ENCODE data around the gene CBLN3.
"Not testable (repeated sequence)": the region's sequence is repeated elsewhere in the genome, so short reads cannot be mapped to it uniquely, and the experiment has no call there.

The CBLN3 gene

GRCh38 chr14:24388474-24389179, 40.8 kb downstream of the CBLN3 start:
- in situ Hi-C loops (cut with MboI; ENCODE audit: low sequenced_read_pairs), result no loop called here

DNA sequence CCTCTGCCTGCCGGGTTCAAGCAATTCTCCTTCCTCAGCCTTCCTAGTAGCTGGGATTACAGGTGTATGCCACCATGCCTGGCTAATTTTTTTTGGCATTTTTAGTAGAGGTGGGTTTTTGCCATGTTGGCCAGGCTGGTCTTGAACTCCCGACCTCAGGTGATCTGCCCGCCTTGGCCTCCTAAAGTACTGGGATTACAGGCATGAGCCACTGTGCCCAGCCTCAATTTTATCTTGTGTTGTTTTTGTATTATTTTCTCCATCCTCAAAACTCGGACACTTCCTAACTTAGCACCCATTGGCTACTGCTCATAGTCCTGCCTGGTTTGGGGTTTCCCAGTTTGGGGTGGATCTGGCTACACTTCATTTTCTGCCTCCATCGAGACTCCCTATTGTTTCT, 41.9 kb downstream of the CBLN3 start:
- in situ Hi-C loops (cut with MboI; ENCODE audit: low sequenced_read_pairs), result not testable (repeated sequence)

DNA sequence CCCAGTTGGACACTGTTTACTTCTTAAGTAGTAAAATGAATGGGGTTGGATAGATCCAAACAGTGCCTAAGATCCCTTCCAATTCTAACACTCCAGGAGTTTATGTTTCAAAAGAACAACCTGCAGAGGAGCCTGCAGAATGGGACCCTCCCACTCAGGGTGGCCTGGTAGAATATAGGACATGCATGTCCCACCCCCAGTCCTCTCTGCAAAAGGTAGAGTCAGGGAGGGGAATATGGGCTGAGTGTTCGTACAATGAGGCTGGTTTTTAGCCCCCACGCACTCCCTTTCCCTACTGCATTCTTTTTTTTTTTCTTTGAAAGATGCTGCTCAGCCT, 42.5 kb downstream of the CBLN3 start:
- in situ Hi-C loops (cut with MboI; ENCODE audit: low sequenced_read_pairs), result no loop called here

- in situ Hi-C loops (cut with MboI; ENCODE audit: low sequenced_read_pairs), result no loop called here
Measured at GRCh38 chr14:24385524-24385923, 43.9 kb downstream of the CBLN3 start.

DNA sequence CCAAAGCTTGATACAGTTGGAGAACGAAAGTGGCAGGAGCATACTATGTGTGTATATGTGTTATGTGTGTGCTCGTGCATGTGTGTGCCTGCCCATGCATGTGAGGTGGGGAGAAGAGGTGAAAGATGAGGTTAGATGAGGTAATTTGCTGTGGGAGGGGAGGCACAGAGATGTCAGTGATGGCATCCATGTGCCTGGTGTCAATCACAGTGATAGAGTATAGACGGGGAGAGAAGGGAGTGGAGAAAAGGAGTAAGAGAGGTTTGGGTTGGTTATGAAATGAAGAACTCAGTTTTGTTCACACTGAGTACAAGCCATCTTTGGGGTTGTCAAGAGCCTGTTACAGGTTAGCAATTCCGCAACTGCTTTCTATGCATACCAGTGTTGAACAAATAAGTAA, 45.3 kb downstream of the CBLN3 start:
- in situ Hi-C loops (cut with MboI; ENCODE audit: low sequenced_read_pairs), result no loop called here

- in situ Hi-C loops (cut with MboI; ENCODE audit: low sequenced_read_pairs), result no loop called here
Measured at GRCh38 chr14:24382064-24382371, 47.5 kb downstream of the CBLN3 start.

DNA sequence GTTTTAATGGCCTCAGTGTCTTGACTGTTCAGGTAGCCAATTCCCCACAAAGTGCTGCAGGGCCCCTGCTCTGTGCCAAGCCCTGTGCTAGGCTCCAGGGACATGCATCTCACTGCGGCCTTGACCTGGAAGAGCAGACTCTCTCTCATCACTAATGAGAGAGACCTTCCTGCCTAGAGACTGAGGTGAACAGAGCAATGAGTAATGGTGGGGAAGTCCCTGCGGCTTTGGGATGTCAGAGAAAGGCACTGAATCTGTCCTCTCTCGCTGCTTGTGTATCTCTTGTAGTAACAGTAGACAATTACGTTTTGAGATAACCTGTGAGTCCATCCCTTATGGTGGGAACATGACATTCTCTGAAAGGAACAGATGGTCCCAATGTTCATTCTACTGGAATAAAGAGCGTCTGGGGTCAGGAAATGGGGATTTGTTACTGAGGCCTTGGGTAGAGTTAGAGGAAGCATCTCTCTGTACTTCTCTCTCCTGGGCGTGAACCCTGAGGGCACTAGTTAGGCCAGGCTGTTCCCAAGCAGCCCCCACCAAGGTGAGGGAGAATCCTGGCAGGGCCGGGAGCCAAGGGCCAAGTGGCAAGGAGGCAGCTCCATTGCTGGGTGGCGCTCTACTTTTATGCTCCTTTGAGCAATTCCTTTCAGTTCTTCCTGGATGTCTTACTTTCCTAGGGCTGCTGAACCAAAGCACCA, 48.0 kb downstream of the CBLN3 start:
- in situ Hi-C loops (cut with MboI; ENCODE audit: low sequenced_read_pairs), result no loop called here

DNA sequence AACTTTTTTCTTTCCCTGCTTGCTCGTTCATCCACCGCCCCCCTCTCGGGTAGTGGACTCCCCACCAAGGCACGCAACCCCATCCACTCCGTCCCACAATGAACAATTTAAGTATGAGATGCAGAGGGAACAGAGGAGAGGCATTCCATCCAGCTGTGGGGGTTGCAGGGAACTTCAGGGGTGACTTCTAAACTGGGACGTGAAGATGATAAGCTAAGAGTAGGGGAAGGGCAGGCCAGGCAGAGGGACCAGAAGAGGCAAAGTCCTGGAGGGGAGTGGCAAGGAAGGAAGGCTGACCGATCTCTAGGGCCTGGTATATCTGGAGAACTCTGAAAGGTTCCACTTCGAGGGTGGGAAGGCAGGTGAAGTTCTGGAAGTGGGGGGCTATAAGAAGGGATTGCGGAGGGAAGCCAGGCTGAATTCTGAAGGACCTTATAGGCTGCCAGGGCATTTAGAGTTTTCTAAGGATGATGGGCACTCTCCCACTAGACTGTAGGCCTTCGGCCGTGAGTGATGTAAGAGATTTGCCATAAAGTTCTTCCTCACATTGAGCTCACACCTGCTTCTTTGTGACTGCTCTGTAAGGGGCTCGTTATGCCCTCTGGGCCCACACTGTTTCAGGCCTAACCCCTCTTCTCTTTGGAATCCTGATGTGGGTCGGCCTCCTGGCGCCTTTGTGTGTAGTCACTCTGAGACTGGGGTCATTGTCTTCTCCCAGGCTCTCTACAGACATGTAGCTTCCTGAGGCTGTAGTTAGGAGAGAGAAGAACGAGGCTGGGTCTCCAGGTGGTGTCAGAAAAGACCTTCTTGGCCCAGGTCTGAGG, 49.3 kb downstream of the CBLN3 start:
- in situ Hi-C loops (cut with MboI; ENCODE audit: low sequenced_read_pairs), result no loop called here

- in situ Hi-C loops (cut with MboI; ENCODE audit: low sequenced_read_pairs), result no loop called here
Measured at GRCh38 chr14:24378981-24379906, 50.2 kb downstream of the CBLN3 start.

DNA sequence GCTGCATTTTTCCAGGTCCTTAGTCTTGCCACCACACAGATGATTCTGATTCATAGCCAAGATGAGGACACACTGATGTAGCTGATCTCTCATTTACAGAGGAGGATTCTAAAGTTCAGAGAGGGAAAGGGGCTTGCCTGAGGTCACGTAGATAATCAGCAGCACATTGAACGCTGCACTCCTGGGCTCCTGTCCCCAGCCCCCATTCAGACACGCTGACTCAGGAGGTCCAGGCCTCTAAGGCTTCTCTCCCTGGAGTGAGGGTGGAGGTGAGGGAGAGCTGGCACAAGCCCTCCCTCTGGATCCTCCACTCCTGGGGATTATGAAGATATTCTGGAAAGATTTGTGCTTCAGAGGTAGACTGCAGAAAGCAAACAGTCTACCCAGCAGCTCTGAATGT, 51.1 kb downstream of the CBLN3 start:
- in situ Hi-C loops (cut with MboI; ENCODE audit: low sequenced_read_pairs), result no loop called here

GRCh38 chr14:24377657-24378056, 51.8 kb downstream of the CBLN3 start:
- in situ Hi-C loops (cut with MboI; ENCODE audit: low sequenced_read_pairs), result no loop called here

DNA sequence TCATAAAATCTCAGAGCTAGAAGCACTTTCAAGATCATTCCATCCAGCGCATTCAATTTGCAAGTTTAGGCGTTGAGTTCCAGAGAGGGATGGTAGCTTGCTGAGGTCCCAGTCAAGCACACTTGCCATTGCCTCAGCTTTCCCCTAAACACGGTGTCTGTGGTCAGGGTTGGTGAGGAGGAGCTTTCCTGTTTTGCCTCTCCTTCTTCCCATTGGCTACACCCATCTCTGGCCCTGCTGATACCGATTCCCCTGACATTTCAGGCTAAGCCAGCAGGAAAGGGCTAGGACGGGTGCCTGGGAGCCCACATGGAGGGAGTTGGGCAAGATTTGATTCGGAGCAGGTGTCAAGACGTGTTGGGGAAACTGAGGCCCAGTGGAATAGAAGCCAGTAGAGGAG, 52.3 kb downstream of the CBLN3 start:
- in situ Hi-C loops (cut with MboI; ENCODE audit: low sequenced_read_pairs), result no loop called here

Measured in HL-60/S4 (cell line).